ENCODE data around the gene CORO7. TPM values are rescaled to one million over a fixed set of nuclear protein-coding genes. Genes with fewer than 3 reads are reported as not detected.

CORO7 gene
- total RNA-seq, 1 donor from 2014 or later: 19.4 TPM

DNA sequence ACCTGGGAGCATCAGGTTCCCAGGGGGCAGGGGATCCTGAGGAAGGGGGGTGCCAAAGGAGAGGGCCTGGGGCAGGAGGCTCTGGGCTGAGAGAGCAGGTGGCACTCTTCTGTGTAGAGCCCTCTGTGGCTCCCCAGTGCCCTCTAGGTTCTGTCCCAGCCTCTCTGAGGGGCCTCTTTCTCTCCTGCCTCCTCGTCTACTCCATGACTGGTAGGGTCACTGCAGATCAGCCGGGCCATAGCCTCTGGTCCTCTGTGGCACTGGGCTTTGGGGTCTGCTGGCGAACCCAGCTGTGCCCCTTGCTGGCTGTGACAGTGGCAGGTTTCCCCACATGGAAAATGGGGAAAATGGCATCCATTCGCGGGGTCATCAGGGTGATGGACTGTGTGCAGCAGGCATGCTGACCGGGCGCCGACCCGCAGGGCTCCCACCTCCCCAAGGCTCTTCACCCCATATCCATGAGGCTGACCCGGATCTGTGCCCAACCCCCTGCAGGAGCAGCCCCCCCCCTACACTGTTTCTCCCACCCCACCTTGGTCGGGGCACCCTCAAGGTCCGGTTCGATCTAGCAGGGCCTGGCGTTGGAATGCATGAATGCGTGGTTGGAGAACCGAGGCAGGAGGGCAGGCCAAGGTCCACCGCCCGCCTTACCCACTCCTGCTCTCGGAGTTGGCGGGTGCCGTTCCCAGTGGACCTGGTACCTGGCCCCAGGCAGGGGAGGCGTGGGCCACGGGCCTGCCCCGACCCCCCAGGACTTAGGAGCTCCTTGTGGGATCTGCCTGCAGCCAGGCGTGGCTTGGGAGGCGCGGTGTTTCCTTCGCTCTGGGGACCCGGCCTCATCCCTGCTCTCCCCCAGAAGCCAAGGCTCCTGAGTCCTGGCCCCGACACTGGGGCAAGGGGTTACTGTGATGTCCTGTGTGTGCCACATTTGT is 94.0 kb downstream of the CORO7 start:
- no peak for DNase-seq

DNA sequence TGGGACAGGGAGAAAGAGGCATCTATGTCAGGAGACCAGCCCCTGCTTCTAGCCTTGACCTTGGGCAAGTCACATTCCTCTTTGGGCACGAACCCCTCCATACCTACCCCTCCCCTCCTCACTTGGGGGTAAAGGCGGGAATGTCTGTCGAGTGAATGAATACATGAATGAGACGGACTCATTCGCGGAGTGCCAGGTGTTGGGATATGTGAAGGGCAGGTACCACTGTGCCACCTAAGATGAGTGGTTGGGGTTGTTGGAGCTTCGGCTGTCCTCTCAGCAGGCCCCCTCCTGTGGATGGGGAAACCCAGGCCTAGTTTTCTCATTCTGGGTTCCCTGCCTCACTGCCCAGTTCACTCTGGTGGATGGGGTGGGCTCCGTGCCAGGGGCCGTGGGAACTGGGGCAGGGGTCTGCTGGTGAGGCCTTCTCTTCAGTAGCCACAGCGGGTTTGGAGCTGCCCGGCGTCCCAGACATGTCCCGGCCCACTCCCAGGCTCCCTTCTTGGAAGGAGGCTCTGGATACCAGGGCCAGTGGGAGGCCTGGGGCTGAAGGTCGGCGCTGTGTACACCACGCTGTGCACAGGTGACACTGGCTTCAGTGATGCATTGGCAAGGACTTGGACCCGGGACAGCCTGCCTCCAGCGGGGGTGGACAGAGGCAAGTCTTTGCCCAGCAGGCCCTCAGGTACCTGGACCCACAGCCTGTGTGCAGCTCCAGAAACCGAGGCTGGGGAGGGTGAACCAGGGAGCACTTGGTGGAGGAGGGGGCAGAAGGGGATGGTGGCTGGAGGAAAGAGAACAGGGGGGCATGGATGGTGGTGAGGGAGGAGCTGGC is 94.9 kb downstream of the CORO7 start:
- DNase-seq: no peak

DNA sequence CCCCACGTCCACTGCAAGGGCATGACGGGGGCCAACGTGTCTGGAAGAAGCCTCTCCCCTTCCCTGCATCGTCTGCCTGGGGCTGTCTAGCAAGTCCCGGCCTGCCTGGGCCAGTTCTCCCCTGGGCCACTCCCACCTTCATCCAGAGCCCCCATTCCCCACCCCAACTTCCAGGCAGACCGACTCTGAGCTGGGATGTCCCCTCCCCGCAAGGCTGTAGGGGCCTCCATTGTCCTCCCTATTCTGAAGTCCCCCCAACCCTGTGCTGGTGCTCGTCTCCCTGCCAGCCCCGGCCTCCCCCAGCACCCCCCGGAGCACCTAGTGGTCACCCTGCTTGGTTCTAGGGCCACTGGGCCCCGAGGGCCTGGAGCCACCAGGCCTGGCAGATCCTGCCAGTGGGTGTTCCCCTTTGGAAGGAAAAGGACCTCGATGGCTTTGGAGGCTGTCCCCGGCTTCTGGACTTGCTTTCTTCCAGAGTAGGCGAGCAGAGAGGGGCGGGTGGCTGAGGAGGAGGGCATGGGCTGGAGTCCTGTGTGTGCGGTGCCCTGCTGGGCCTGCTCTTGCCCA is 95.7 kb downstream of the CORO7 start:
- no peak for DNase-seq

DNA sequence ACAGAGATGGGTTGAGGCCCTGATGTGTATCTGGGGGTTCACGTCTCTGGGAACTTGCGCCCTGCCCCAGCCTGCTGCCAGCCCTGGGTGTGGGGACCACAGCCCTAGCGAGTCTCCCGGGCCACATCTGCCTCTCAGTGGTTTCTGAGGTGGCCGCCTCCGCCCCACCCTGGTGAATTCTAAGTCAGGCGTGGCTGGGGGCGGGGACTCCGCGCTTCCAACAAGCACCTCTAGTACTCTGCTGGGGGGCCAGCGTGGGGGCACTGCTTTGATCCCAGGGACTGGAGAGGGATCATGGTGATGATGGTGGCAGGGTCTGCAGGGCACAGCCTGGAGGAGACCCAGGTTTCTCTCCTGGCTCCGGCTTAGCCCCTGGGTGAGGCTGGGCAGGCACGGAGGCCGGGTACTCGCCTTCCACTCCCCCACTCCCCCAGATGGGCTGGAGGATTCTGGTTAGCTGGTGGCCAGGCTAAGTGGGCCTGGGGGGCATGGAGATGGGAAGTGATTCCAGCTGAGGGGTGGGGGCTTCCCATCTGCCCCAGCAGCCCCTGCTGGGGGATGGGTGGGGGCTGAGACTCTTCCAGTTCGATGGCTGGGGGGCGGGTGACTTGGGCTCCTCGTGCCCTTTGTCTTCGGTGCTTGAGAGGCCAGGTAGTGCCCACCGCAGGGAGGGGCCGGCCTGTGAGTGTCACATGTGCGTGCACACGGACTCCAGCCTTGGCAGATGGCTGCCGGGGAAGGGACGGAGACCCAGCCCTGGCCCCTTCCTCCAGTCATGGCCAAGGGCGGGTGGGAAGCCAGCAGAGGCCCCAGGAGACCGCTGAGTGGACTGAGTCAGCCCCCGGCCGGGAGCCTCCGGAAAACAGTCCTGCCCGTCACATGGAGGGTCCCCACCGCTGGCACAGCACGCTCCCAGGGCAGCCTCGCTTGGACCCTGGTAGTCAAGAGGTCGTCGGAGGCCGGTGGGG is 96.7 kb downstream of the CORO7 start:
- DNase-seq: no peak

DNA sequence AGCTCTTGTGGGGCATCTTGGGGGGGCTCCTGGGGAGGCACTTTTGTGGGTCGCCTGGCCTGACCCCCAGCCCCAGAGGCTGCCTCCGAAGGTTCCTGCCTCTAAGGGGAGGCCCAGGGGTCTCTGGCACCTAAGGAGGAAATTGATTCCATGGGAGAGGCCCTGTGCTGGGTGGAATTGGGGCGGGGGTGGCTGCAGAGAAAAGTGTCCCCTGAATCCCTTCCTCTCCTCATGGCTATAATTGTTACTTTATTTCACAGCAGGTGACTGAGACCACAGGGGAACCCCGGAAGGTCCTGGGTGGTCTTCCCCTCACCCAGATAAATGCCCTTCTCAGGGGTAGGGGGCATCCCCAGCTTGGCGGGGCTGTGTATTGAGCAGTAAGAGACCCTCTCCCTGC is 97.4 kb downstream of the CORO7 start:
- no peak for DNase-seq

DNA sequence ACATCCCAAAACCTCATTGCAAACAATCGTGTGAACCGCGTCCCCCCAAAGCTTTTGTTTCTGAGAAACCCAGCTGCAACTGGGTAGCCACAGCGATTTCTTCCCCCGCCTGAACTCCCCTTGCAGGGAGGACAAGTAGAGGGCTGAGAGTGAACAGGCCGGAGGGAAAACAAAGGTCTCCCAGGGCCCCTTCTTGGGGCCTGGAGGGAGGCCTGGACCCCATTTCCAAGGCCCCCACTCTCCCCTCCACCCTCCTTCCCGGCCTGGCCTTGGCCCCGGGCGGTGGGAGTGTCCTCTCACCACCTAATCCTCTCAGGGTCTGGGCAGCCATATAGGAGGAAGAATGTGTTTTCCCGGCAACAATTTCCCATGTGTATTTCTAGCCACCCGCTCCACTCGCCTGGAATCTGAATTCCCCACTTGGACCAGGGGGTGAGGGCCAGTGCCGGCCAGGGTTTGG is 97.9 kb downstream of the CORO7 start:
- DNase-seq: no peak

DNA sequence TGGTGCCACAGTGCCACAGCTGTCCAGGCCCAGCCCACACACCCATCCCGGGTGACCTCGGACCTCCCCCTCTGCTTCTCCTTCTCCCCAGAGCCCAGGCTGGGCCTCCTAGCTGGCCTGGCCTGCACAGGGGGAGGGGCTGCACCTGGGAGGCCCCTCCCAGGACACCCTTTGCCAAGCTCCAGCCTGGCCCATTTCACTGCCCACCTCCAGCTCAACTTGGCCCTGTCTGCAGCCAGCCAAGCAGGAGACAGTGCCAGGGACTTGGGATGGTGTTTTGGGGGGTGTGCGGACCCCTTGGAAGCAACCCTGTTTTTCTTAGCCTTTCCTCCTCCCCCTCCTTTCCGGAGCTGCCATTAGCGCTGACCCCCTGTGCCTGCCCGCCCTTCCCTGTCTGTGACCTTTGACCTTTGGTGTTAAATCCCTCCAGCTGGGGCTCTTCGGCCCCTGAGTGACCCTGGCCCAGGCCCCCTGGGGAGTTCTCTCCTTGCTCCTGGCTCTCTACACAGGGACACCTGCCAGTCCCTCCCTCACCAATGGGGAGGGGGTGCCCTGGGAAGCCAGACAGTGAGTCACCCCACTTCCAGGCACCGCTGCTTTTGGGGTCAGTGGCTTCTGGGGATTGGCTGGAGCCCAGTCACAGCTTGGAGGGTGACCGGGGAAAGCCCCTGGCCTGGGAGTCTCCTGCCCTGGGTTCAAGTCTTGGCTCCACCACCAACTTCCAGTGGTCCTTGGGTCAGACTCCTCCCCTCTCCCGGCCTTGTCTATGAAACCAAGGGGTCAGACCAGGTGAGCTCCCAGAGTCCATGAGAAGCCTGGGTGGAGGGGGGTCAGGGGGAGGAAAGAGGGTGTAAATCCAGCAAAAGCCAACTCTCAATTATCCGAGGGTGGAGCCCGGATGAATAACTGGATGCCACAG is 98.6 kb downstream of the CORO7 start:
- no peak for DNase-seq

DNA sequence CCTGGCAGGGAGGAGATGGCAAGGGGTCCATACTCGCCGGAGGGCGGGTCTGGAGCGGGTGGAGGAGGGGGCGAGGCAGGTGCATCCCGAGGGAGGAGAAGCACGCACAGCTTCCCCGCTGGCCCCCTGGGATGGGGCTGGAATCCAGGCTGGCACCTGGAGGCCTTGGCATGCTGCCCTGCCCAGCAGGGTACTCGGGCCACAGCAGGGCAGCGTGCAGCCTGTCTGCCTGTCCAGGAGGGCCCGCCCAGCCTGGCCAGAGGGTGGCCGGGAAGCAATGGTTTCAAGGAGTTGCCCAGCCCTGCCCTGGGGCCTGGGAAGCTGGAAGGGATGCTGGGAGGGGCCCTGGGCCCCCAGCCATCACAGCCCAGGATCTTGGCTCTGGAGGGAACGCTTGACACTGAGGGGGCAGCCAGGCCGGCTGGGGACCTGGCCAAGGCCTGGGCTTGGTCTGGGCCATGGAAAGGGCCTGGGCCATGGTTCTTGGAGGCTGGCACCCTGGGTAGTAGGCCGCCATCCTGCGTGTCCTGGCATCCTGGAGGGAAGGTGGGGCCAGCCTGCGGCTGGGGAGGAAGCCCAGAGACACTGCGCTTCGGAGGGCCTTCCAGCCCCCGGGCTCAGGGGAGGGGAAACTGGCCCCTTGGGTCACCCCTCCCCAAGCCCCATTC is 99.4 kb downstream of the CORO7 start:
- DNase-seq: no peak

DNA sequence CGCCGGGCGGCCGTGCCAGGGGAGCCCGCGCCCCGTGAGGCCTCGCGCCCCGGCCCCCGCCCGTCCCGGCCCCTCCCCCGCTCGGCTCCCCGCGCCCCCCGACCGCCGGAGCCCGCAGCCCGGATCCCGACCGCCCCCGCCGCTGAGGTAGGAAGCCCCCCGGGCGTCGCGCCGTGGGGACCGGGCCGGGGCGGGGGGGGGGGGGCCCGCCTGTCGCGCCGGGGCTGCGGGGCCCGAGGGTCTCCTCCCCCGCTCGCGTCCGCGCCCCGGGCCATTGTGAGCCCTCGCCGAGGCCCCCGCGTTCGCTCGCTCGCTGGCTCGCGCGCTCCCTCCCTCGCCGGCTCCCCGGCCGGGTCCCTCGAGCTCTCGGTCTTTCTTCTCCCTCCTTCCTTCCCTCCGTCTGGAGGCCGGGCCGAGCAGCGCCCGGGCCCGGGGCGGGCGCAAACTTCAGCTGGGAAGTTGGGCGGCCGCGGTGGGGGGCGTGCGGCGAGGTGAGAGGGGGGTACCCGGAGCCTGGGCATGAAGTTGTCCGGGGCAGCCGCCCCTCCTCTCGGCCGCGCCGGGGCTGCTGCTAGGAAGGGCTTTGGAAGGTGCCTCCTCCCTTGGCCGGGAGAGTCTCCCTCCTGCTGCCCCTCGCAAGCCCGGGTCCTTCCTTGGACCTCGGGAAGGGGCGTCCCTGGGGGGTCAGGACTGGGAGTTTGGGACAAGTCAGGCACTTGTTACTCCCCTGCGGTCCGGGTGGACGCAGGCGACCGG is 100.1 kb downstream of the CORO7 start:
- no peak for DNase-seq

DNA sequence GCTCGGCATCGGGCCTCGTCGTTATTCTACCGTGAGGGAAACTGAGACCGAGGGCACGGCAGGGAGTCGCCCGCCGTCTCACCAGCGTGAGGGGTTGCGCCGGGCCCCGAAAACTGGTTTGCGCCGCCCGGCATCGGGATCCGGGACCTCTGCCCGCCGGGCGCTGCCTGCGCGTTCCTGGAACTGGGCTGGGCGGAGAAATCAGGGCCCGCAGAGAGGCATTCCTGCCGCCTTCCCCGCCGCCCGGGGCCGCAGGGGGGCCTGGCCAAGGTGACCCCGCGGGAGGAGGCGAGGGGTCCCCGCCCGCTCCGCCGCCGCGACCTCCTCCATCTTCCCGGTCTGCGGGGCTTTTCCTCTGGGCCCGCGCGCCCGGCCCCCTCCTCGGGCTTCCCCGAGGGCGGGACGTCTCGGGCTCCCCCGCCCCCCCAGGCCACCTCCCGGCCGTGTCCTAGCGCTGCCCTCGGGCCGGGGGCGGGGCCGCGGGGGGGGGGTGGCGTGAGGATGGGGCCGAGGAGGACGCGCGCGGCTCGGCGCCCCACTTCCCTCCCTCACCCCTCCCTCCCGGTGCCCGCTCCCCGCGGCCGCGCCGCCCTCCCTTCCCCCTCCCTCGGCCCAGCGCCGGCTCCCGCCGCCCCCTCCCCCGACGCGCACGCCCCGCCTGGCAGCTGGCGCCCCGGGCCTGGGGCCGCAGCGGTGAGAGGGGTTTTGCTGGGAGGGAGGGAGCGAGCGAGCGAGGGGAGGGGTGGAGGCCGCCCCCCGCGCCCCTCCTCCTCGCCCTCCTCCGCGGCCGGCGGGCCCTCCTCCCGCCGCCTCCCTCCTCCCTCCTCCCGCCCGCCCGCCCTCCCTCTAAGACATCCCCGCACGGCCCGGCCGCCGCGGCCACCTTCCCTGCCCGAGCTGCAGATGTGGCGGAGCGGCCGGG is 100.9 kb downstream of the CORO7 start, which contains the start of gene GLIS2:
GLIS2 (plus strand) TSS at position 882 of the 922 bp plus-strand sequence. CDS start 16,214 bp downstream, outside the sequence.
- peak; percentile 95 for DNase-seq

DNA sequence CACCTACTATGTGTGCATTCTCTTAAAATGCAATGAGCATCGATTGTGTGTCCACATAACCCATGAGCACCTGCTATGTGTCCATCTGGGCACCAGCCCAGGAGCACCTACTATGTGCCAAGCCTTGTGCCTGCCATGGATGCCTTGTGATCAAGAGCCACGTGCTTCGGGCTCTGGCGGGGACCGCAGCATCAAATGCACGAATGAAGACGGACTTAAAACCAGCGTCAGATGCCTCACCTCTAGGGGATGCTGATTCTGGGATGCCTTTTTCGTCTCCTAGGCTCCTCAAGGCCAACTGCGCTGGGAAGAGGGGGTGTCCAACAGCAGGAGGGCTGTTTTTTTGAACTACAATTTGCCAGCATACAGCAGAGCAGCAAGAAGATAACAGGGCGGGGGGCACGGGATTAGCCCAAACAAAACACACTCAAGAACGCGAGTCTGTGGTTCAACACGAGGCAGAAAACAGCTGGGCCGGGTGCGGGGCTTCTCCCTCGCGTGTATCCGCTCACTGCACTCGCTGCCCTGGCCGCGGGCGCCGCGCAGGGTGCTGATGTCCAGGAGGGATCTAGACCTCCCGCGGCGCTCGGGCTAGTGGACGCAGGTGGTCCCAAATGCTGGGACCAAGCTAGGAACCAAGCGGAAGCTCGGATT is 101.7 kb downstream of the CORO7 start:
- DNase-seq: no peak

DNA sequence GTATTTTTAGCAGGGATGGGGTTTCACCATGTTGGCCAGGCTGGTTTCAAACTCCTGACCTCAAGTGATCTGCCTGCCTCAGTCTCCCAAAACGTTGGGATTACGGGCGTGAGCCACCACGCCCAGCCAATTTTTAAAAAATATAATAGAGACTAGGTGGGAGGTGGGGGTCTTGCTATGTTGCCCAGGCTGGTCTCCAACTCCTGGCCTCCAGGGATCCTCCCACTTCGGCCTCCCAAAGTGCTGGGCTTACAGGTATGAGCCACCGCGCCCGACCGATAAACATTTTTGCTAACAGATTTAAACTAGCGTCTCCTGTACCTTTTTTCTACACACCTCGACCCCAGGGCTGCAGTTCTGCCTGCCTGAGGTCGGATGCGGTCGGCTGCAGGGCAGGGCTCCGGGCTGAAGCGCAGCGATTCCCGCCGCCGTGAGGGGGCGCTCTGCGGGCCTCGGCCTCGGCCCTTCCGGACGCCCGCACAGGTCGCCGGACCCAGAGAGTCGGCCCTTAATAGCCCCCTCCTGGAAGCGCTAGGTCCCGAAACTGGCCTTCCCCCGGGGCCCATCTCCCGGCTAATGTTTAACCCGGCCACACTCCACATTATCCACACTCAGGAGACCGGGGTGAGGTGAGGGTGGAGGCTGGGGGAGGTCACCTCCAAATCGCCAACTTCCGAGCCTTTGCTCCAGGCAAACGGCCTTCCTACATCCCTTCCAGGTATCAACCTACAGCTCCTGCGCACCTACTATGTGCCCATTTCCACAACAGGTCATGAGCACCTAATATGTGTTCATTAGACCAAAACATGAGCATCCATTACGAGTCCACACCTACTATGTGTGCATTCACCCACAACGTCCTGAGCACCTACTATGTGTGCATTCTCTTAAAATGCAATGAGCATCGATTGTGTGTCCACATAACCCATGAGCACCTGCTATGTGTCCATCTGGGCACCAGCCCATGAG is 102.5 kb downstream of the CORO7 start:
- peak; percentile 34 for DNase-seq

DNA sequence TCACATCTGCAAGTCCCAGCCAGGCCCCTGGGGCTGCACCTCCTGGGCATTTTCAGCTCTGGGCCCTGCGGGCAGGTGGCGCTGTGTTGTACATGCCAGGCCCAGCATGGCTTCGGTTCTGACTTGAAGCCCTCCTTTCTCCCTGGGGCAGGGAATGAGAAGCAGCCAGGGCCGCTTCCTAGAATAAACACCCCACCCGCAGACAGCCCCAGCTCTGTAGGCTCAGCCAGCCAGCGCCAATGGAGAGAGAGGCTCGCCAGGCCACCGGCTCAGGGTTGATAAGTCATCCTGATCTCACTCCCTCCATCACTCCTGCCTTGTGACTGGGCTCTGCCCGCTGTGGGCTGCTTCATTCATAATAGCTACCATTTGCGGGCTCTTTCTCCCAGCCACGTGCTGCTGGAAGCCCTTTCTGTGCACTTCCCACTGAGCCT is 106.5 kb downstream of the CORO7 start:
- peak; percentile 40 for DNase-seq

DNA sequence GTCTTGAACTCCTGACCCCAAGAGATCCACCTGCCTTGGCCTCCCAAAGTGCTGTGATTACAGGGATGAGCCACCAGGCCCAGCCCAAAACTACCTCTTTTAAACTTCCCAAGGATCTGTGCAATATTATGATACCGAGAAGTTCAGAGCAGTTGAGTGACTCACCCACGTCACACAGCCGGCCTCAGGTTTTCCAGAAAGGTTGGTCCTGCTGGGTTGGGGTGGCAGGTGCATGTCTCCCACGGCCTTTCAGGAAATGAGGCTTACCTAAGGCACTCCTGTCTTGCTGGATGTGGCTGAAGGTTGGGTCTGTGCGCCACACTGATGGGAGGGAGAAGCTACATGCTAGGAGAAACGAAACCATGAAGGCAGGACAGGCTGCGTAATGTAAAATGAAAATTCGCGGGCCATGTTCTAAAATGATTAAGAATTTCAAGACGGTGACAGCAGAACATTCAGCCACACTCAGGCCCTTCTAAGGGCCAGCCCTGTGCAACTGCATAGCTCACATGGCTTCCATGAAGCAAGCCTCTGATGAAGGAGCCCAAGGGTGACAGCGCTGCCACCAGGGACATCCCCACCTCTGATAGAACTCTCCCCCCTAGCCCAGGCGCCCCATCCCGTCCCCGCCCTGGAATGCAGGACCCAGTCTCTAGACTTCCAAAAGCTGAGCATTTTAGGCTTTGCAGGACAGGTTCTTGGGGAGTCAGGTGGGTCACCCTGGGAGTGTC is 107.1 kb downstream of the CORO7 start:
- DNase-seq: no peak

Measured in tongue (tissue), 2 donors.